GM21528 (cell line): ENCODE measurements around the gene INAFM1.

Experiments used
- ATAC-seq: cut with Tn5 transposase; IDR thresholded peaks from one replicate; pipeline ENCODE4 v1.9.1; 2021; ENCODE audit warnings: mild to moderate bottlenecking, moderate library complexity; ENCODE audit not compliant: unreplicated experiment, low FRiP score

INAFM1 gene

DNA sequence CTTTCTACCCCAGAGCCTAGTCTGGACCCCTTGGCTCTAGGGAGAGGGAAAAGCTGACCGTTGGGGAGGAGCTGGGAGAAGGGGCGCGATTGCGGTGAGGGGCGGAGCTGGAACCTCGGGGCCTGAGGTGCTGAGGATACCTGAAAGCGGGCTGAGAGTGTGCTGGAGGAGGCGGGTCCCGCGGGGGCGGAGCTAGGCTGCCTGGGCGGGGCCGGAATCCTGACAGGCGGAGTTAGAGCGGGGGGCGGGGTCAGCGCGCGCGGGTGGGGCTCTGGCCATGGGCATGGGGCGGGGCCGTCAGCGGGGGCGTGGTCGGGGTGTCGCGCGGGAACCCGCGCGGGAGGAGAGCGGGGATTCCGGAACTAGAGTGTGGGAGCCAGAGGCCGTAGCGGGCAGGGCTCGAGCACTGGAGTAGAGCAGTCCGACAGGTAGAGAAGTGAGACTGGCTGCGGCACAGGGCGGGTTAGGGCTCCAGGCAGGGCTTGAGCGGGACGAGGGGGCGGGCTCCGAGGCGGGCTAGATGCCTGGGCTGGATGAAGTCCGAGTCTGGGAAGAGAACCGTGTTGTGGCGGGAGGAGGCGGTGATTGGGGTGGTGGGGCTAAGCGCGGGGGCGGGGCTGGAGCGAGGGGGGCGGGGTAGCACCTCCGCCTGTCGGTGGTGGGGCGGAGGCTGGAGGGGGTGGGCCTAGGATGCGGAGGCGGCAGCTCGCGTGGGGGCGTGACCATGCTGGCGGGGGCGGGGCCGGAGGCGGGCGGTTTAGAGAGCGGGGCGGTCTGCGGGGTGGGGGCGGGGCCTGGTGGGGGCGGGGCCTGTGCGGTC lies at the start of gene INAFM1:
Gene INAFM1 (plus strand): TSS at position 815 of the 820 bp plus-strand sequence. CDS start 35 bp downstream, outside the sequence.
- peak; percentile 51 for ATAC-seq

DNA sequence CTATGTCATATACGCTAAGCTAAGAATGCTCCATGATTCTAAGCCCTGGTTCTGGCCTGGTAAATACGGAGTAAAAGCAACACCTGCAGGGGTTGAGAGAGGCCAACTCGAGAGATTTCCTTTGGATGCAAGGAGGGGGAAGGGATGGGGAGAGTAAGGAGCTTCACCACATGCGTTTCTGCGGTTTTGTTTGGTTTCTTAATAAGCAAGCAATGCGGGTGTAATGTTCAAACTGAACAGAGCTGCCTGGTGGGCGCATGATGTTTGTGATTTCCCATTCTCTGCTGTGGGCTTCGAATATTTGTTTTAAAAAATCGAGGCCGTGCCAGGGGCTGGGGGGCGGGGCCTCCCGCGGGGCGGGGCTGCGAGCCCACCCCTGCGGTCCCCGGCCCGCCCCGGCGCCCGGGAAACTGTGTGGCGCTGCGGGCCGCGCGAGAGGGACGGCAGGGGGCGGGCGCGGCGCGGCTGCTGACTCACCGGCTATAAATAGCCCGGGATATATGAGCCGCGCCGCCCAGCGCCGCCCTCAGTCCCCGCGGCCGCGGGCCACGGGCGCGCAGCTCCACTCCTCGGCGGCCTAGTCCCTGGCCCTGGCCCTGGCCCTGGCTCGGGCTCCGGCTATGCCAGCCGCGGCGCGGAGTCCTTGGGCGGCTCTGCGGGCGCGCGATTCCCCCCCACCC lies 48.8 kb upstream of the INAFM1 start:
- ATAC-seq = peak; percentile 37

DNA sequence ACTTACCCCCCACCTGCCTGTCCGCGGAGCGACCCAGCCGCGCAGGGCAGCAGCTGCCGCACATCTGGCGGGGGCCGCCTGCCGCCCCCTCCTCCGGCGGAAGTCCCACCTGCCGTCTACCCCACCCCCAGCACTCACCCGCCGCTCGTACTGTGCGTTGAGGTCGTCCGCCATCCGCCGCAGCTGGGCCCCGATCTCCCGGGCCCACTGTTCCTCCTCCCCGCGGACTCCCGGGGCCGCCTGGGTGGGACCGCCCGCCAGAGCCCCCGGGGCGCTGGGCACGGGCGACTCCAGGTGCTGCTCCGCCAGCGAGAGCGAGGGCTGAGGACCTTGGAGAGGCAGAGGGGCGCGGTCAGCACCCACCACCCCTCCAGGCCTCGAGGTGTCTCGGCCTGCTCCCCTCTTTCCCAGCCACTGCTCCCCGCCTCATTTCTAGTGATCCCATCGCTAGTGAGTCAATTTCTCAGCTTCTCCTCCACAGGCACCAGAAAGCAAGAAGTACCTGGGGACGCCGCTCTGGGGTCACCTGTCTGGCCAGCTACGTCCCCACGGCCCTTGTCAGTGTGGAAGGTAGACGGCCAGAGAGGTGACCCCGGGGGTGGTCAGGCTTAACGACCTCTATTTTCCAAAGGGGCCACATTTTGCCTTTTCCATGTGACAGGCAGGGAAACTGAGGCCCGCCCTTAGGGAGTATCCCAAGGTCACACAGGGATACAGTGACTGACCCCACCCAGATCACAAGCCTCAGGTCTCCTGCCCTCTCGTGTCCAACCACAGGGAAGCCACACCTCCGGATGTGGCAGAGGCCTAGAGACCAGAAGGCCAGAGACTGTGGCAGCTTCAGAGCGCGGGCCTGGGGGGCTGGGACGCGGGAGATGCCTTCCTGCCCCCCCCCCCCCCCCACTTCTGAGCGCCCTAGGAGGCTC lies 48.0 kb upstream of the INAFM1 start:
- ATAC-seq = peak; percentile 12

DNA sequence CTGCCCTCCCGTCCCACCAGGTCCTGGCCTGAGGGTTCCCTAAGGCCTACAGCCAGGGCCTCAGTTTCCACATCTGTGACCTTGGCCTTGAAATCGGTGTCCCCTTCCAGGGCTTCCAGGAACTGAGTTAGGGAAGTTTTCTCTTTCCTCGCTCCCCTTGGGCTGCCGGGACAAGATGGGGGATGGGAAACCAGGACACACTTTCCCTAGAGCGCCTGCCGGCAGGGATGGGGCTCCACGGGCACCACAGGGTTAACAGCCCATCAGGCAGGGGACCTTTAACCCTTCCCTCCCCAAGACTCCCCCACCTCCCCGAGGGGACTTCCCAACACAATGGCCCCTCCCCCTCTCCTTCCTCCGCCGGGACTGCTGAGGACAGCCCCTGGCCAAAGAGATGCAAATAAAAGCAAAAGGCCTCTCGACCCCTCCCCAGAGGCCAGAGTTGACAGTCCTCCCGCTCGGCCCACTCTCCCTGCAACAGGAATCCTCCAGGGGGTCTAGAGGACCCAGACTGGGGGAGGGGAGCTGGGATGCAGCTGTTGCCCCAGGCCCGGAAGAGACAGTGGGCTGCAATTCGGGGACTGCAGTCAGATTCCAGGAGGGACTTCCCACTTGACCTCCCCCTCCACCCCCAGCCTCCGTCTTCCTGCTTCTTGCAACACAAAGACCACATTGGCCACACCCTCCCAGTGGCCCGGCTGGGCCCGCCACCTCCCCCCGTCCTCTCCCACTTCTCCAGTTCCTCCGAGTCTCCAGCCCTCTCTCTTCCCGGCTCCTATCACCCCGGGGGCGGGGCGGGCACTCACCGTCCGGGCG lies 47.1 kb upstream of the INAFM1 start:
- no peak for ATAC-seq

DNA sequence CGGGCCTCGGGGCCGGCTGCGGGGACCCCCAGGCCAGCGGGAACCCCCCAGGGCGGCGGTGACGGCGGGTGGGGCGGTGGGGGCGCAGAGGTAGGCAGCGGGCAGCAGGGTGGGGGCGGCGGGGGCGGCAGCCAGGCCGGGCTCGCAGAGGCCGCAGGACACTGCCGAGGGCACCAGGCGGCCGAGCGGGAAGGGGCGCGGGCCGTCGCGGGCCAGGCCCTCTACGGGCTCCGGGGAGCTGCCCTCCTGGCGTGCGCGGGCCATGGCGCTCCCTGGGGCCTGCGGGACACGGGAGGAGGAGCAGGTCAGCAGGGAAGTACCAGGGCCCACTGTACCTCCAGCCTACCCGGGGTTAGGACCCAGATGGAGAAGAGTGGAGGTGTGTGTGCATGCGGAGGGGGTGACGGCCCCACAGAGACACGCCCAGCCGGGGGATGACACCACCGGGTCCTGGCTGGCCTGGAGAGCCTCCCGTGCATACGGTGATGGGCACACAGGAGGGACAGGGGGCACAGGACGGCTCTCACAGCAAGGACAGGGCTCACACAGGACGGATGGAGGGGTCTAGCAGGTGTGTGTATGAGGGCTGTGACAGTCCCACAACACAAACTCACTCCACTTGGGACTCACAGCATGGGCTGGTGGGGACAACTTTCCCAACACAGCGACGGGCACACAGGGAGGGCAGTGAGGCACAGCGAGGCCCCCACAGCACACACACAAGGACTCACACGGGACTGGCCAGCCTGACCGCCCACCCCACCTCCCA lies 46.3 kb upstream of the INAFM1 start:
- ATAC-seq = no peak

- ATAC-seq = no peak
Measured at GRCh38 chr19:47228937-47229675, 45.6 kb upstream of the INAFM1 start.

GRCh38 chr19:47229676-47230053 lies 45.0 kb upstream of the INAFM1 start:
- no peak for ATAC-seq

GRCh38 chr19:47230054-47230920 lies 44.4 kb upstream of the INAFM1 start:
- ATAC-seq = peak; percentile 22

GRCh38 chr19:47230921-47231214 lies 43.8 kb upstream of the INAFM1 start, which contains the start of gene BBC3:
BBC3 (minus strand) TSS chr19:47231199; CDS start chr19:47228431, 2,768 bp downstream.
- peak; percentile 4 for ATAC-seq

GRCh38 chr19:47231215-47232054 lies 43.2 kb upstream of the INAFM1 start:
- peak; percentile 32 for ATAC-seq

- no peak for ATAC-seq
Measured at GRCh38 chr19:47232422-47233211, 42.1 kb upstream of the INAFM1 start.

GRCh38 chr19:47236072-47236675 lies 38.5 kb upstream of the INAFM1 start:
- ATAC-seq = no peak

DNA sequence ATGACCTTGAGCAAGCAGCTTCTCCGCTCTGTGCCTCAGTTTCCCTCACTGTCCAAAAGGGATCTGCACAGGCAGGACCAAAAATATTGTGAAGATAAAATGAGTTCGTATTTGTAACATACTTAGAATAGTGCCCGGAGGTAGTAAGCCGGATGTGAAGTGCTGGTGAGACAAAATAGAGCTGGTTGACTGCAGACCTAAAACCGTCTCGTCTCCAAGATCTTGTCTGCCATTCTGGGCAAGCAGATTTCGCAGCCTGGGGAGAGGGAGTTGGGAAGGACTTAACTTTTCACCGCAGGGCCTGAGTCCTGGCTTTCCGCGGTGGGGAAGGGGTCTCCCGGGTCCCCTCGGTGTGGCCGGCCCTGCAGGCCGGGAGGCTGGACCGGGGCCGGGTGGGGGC lies 35.5 kb upstream of the INAFM1 start:
- no peak for ATAC-seq

GRCh38 chr19:47239610-47240296 lies 34.9 kb upstream of the INAFM1 start:
- ATAC-seq = no peak

- ATAC-seq = no peak
Measured at GRCh38 chr19:47240556-47240955, 34.1 kb upstream of the INAFM1 start.
